ELF-1 (cell line): ENCODE data around the gene ZKSCAN2.
A peak's percentile ranks its signal among the peaks of the same experiment; 100 is the strongest.

Experiments used
- DNase-seq: peaks from one replicate; pipeline ENCODE4 v3.0.0-alpha.2; 2016; ENCODE audit warnings: low read depth, low spot score

The ZKSCAN2 gene

DNA sequence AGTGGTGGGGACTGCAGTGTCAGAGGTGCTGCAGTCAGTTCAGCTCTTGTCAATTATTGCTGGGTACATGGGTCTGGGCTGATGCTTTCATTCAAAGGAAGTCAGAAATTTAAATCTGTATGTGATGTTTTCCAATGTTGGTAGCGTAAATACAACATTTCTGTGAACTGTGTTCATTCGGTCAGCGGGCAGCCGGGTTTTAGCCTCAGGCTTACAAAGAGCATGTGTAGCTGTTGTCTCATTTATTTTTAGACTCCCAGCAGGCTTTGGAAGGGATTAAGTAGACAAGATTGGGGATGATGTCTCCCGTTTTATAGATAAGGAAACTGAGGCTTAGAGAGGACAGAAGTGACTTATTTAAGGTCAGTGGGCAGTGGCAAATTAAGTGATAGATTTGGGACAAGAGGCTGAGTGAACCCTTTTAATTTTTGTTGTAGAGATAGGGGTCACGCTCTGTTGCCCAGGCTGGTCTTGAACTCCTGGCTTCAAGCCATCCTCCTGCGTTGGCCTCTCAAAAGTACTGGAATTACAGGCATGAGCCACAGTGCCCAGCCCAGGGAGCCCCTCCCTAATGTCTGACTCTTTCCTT lies 32.8 kb downstream of the ZKSCAN2 start:
- DNase-seq: no peak

DNA sequence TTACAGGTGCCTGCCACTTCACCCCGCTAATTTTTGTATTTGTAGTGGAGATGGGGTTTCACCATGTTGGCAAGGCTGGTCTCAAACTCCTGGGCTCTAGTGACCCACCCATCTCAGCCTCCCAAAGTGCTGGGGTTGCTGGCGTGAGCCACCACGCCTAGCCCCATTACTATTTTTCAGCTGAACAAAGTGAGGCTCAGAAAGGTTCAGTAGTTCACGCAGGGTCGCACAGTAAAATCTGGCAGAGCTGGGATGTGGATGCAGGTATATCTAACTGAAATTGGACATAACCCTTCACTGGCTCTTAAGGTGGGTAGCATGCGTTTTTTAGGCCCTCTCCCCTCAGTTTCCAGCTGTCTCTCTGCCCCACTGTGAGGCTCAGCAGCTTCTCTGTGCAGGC lies 33.7 kb downstream of the ZKSCAN2 start:
- no peak for DNase-seq

DNA sequence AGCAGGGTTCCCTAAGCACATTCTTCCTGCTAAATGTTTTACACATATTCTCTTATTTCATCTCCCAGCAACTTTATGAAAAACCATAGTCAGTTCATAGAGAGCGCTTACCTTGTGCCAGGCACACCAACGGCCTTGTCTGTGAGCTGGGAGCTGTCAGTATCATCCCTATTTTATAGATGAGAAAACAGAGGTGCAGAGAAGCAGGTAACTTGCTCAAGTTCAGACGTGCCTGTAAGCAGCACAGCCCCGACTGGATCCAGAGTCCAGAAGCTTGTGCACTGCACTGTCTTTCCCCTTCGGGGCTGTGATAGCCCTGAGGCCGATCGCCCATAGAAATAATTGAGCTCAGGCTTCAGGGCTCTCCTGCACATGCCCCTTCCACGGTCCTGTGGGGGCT lies 34.7 kb downstream of the ZKSCAN2 start:
- DNase-seq: no peak

GRCh38 chr16:25219070-25219737 lies 38.4 kb downstream of the ZKSCAN2 start:
- DNase-seq: no peak

DNA sequence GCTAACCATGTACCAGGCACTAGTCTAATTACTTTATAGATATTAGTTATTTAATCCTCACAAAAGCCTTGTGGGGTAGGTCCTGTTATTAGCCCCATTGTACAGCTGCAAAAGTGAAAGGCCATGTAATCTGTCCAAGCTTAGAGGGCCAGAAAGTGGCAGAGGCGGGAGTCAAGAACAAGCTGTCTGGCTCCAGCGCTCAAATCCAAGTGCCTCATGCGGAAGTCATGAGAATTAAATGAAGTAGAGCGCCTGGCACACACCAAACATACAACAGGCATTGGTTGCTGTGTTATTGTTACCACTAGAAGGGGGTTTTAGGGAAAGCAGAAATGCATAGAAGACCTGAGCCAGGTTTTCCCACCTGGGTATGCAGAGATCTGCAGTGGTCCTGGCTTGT lies 39.7 kb downstream of the ZKSCAN2 start:
- DNase-seq: no peak

GRCh38 chr16:25217112-25217511 lies 40.5 kb downstream of the ZKSCAN2 start:
- no peak for DNase-seq

GRCh38 chr16:25213709-25214397 lies 43.8 kb downstream of the ZKSCAN2 start:
- DNase-seq: no peak

- DNase-seq: no peak
Observed at GRCh38 chr16:25212636-25213035, 45.0 kb downstream of the ZKSCAN2 start.

DNA sequence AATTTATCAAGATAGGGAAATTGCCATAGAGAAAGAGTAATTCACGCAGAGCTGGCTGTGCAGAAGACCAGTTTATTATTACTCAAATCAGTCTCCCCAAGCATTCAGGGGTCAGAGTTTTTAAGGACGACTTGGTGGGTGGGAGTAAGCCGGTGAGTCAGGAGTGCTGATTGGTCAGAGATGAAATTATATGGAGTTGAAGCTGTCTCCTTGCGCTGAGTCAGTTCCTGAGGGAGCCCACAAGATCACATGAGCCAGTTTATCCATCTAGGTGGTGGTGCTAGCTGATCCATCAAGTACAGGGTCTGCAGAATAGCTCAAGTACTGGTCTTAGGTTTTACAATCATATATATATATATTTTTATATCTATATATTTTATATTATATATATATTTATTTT lies 46.9 kb downstream of the ZKSCAN2 start:
- DNase-seq: no peak

DNA sequence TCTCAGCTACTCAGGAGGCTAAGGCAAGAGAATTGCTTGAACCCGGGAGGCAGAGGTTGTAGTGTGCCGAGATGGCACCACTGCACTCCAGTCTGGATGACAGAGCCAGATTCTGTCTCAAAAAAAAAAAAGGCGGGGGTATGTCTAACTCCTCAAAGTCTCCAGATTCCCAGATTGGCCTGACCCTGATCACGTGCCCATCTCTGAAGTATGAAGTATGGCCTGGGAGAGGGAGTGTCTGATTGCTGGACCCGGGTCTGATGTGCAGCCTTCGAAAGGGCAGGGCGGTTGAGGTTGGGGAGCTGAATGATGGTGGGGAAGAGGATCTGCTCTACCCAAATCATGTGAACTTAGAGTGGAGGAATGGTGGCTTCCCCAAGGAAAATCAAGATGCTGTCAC lies 58.2 kb downstream of the ZKSCAN2 start:
- no peak for DNase-seq

DNA sequence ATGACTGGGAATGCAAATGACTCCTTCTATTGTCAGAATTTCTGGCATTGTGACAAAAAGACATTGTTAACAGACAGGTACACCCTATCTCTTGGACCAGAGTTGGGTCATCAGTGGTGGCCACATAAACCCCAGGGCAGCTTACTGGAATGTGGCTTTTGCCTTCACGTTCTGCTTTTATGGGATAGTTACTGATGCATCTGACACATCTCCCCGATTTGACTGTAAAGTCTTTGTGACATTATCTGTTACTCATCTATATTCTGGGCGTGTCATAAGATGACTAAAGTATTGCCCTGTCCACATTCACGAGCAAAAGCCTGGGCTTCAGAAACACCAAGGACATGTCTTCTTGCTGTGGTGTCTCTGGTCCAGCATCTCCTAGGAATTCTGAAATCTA lies 59.6 kb downstream of the ZKSCAN2 start:
- DNase-seq: no peak

DNA sequence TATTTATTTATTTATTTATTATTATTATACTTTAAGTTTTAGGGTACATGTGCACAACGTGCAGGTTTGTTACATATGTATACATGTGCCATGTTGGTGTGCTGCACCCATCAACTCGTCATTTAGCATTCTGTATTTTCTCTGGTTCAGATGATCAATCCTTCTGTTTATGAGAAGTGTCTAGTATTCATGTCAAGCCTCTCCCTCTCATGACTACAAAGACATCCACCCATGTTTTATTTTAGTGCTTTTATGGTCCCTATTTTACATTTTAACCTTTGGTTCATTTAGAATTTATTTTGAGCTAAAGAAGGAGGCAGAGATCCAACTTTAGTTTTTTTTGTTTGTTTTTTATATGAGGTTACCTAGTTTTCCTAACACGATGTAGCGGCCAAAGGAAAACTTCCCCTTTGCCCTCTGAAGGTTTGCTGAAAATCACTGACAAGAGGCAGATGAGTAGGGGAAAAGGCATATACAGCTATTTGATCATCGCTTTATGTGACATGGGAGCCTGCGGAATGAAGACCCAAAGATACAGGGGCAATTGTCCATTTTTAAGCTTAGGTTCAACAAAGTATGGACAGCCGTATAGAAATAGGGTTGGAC lies 63.3 kb downstream of the ZKSCAN2 start:
- no peak for DNase-seq

GRCh38 chr16:25192096-25192495 lies 65.5 kb downstream of the ZKSCAN2 start:
- peak; percentile 11 for DNase-seq

- DNase-seq: no peak
Observed at GRCh38 chr16:25189305-25189704, 68.3 kb downstream of the ZKSCAN2 start.

- no peak for DNase-seq
Observed at GRCh38 chr16:25187491-25187795, 70.2 kb downstream of the ZKSCAN2 start.
